HEK293 (cell line): ENCODE data around the gene MYO9B.

ENCODE experiments used
- GFI1B ChIP-seq: fragments of 450-650 bp; formaldehyde crosslinking; IDR thresholded peaks from 2 replicates; pipeline ENCODE4 v1.5.1; 2016; ENCODE audit warnings: missing biosample characterization, missing genetic modification characterization
- HOXC10 ChIP-seq: sonication (generic); formaldehyde crosslinking; IDR thresholded peaks from 2 replicates; pipeline ENCODE4 v1.8.1; 2023; ENCODE audit warnings: mild to moderate bottlenecking, missing genetic modification reagents
- KLF17 ChIP-seq: fragments of 450-650 bp; formaldehyde crosslinking; IDR thresholded peaks from 2 replicates; pipeline ENCODE4 v1.5.1; 2016; ENCODE audit warnings: missing biosample characterization, missing genetic modification characterization
- YY2 ChIP-seq: fragments of 450-650 bp; formaldehyde crosslinking; IDR thresholded peaks from 2 replicates; pipeline ENCODE4 v1.5.1; 2016; ENCODE audit warnings: missing biosample characterization, missing genetic modification characterization
- ZBTB17 ChIP-seq: fragments of 450-650 bp; formaldehyde crosslinking; IDR thresholded peaks from 2 replicates; pipeline ENCODE4 v1.5.1; 2016; ENCODE audit warnings: missing biosample characterization, missing genetic modification characterization
- ZBTB20 ChIP-seq: fragments of 450-650 bp; formaldehyde crosslinking; IDR thresholded peaks from 2 replicates; pipeline ENCODE4 v1.5.1; 2016; ENCODE audit warnings: missing biosample characterization, missing genetic modification characterization
- ZBTB8A ChIP-seq: fragments of 450-650 bp; formaldehyde crosslinking; IDR thresholded peaks from 2 replicates; pipeline ENCODE4 v1.5.1; 2016; ENCODE audit warnings: missing biosample characterization, missing genetic modification characterization
- ZNF114 ChIP-seq: fragments of 450-650 bp; formaldehyde crosslinking; IDR thresholded peaks from 2 replicates; pipeline ENCODE4 v1.5.0; 2017; ENCODE audit warnings: missing biosample characterization, missing genetic modification characterization
- ZNF155 ChIP-seq: fragments of 450-650 bp; formaldehyde crosslinking; IDR thresholded peaks from 2 replicates; pipeline ENCODE4 v1.5.1; 2016; ENCODE audit warnings: missing biosample characterization, missing genetic modification characterization
- ZNF184 ChIP-seq: fragments of 450-650 bp; IDR thresholded peaks from 2 replicates; pipeline ENCODE4 v1.5.1; 2018; ENCODE audit warnings: missing biosample characterization, mild to moderate bottlenecking, missing genetic modification characterization
- ZNF391 ChIP-seq: fragments of 450-650 bp; formaldehyde crosslinking; IDR thresholded peaks from 2 replicates; pipeline ENCODE4 v1.5.1; 2016; ENCODE audit warnings: low read depth, missing biosample characterization, missing genetic modification characterization, borderline replicate concordance
- ZNF404 ChIP-seq: fragments of 450-650 bp; formaldehyde crosslinking; IDR thresholded peaks from 2 replicates; pipeline ENCODE4 v1.5.1; 2017; ENCODE audit warnings: missing biosample characterization, missing genetic modification characterization
- ZNF473 ChIP-seq: fragments of 450-650 bp; formaldehyde crosslinking; IDR thresholded peaks from 2 replicates; pipeline ENCODE4 v1.5.1; 2017; ENCODE audit warnings: missing biosample characterization, missing genetic modification characterization
- ZNF560 ChIP-seq: fragments of 450-650 bp; formaldehyde crosslinking; IDR thresholded peaks from 2 replicates; pipeline ENCODE4 v1.5.1; 2017; ENCODE audit warnings: missing biosample characterization, missing genetic modification characterization, borderline replicate concordance
- ZNF623 ChIP-seq: fragments of 450-650 bp; formaldehyde crosslinking; IDR thresholded peaks from 2 replicates; pipeline ENCODE4 v1.5.1; 2016; ENCODE audit warnings: missing biosample characterization, missing genetic modification characterization
- ZNF785 ChIP-seq: fragments of 450-650 bp; formaldehyde crosslinking; IDR thresholded peaks from 2 replicates; pipeline ENCODE4 v1.5.1; 2016; ENCODE audit warnings: missing biosample characterization, missing genetic modification characterization
- TF ChIP-seq, protein P1 (sequence below): fragments of 450-650 bp; formaldehyde crosslinking; IDR thresholded peaks from 2 replicates; pipeline ENCODE4 v1.5.1; 2016; ENCODE audit warnings: missing biosample characterization, missing genetic modification characterization
- TF ChIP-seq, protein P2 (sequence below): fragments of 450-650 bp; formaldehyde crosslinking; IDR thresholded peaks from 2 replicates; pipeline ENCODE4 v1.5.1; 2016; ENCODE audit warnings: missing biosample characterization, missing genetic modification characterization
- TF ChIP-seq, protein P3 (sequence below): fragments of 450-650 bp; formaldehyde crosslinking; IDR thresholded peaks from 2 replicates; pipeline ENCODE4 v1.5.1; 2016; ENCODE audit warnings: missing biosample characterization, missing genetic modification characterization
- TF ChIP-seq, protein P4 (sequence below): fragments of 450-650 bp; formaldehyde crosslinking; IDR thresholded peaks from 2 replicates; pipeline ENCODE4 v1.5.1; 2017; ENCODE audit warnings: missing biosample characterization, missing genetic modification characterization
- TF ChIP-seq, protein P5 (sequence below): fragments of 450-650 bp; formaldehyde crosslinking; optimal IDR thresholded peaks from 2 replicates; pipeline ENCODE3; 2016; ENCODE audit warnings: missing biosample characterization, mild to moderate bottlenecking, missing genetic modification characterization
- TF ChIP-seq, protein P6 (sequence below): fragments of 450-650 bp; formaldehyde crosslinking; IDR thresholded peaks from 2 replicates; pipeline ENCODE4 v1.5.1; 2016; ENCODE audit warnings: missing biosample characterization, missing genetic modification characterization, borderline replicate concordance

Gene MYO9B

DNA sequence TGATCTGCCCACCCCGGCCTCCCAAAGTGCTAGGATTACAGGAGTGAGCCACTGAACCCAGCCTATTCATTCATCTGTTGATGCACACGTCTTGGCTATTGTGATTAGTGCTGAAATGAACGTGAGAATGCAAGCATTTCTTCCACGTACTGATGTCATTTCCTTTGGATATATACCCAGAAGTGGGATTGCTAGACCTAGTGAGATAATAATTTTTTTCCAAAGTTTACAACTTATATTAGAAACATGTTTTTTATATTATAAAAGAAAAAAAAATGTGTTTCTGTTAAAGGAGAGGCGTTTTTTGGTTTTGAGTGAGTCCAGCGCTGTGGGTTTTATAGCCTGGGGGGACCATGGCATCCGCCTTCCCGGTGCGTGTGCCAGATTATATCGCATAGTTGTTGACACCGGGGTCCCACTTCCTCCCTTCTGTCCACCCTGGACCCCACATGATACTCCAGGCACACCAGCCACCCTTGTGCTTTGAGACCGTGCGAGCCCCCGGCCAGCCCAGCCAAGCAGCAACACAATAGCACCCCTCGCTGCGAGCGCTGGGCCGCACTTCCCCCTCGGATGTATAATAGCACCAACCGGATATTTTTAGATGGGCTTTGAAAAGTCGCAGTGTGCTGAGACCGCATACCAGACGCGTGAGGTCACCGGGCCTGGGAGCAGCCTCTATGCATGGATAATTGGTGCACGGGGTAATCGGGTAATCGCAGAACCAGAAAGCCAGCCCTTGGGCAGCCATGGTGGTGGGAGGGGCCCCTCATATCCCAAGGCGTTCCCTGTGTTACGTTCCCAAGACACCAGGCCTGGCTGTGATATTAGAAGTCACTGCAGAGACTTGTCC lies 59.6 kb downstream of the MYO9B start (continued):
- TF ChIP-seq ZBTB20 (tag by site-specific recombination) (peak; percentile 58), ZNF623 (no peak), ZNF391 (tag by site-specific recombination) (no peak; the same call in 1 of the 2 replicates), ZNF560 (tag by site-specific recombination) (no peak), ZNF404 (no peak), GFI1B (tag by site-specific recombination) (no peak), ZNF785 (tag by site-specific recombination) (no peak), ZNF473 (tag by site-specific recombination) (no peak), ZNF184 (tag by site-specific recombination) (no peak), ZNF155 (tag by site-specific recombination) (no peak), ZNF114 (tag by site-specific recombination) (no peak), HOXC10 (no peak), ZBTB8A (peak; percentile 70), KLF17 (tag by site-specific recombination) (peak; percentile 69; the same call in 1 of the 2 replicates), ZBTB17 (tag by site-specific recombination) (peak; percentile 86), YY2 (tag by site-specific recombination) (no peak)
- TF ChIP-seq, protein P1, sequence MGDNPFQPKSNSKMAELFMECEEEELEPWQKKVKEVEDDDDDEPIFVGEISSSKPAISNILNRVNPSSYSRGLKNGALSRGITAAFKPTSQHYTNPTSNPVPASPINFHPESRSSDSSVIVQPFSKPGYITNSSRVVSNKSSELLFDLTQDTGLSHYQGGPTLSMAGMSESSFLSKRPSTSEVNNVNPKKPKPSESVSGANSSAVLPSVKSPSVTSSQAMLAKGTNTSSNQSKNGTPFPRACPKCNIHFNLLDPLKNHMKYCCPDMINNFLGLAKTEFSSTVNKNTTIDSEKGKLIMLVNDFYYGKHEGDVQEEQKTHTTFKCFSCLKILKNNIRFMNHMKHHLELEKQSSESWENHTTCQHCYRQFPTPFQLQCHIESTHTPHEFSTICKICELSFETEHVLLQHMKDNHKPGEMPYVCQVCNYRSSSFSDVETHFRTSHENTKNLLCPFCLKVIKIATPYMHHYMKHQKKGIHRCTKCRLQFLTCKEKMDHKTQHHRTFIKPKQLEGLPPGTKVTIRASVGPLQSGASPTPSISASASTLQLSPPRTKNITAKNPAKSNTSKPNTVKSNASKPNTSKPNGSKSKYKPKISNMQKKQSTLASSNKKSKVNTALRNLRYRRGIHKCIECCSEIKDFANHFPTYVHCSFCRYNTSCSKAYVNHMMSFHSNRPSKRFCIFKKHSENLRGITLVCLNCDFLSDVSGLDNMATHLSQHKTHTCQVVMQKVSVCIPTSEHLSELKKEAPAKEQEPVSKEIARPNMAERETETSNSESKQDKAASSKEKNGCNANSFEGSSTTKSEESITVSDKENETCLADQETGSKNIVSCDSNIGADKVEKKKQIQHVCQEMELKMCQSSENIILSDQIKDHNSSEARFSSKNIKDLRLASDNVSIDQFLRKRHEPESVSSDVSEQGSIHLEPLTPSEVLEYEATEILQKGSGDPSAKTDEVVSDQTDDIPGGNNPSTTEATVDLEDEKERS (tag by site-specific recombination) = no peak
- TF ChIP-seq, protein P2, sequence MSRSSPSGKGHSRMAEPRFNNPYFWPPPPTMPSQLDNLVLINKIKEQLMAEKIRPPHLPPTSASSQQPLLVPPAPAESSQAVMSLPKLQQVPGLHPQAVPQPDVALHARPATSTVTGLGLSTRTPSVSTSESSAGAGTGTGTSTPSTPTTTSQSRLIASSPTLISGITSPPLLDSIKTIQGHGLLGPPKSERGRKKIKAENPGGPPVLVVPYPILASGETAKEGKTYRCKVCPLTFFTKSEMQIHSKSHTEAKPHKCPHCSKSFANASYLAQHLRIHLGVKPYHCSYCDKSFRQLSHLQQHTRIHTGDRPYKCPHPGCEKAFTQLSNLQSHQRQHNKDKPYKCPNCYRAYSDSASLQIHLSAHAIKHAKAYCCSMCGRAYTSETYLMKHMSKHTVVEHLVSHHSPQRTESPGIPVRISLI (tag by site-specific recombination) = no peak; the same call in 1 of the 2 replicates
- TF ChIP-seq, protein P3, sequence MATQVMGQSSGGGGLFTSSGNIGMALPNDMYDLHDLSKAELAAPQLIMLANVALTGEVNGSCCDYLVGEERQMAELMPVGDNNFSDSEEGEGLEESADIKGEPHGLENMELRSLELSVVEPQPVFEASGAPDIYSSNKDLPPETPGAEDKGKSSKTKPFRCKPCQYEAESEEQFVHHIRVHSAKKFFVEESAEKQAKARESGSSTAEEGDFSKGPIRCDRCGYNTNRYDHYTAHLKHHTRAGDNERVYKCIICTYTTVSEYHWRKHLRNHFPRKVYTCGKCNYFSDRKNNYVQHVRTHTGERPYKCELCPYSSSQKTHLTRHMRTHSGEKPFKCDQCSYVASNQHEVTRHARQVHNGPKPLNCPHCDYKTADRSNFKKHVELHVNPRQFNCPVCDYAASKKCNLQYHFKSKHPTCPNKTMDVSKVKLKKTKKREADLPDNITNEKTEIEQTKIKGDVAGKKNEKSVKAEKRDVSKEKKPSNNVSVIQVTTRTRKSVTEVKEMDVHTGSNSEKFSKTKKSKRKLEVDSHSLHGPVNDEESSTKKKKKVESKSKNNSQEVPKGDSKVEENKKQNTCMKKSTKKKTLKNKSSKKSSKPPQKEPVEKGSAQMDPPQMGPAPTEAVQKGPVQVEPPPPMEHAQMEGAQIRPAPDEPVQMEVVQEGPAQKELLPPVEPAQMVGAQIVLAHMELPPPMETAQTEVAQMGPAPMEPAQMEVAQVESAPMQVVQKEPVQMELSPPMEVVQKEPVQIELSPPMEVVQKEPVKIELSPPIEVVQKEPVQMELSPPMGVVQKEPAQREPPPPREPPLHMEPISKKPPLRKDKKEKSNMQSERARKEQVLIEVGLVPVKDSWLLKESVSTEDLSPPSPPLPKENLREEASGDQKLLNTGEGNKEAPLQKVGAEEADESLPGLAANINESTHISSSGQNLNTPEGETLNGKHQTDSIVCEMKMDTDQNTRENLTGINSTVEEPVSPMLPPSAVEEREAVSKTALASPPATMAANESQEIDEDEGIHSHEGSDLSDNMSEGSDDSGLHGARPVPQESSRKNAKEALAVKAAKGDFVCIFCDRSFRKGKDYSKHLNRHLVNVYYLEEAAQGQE (tag by site-specific recombination) = no peak
- TF ChIP-seq, protein P4, sequence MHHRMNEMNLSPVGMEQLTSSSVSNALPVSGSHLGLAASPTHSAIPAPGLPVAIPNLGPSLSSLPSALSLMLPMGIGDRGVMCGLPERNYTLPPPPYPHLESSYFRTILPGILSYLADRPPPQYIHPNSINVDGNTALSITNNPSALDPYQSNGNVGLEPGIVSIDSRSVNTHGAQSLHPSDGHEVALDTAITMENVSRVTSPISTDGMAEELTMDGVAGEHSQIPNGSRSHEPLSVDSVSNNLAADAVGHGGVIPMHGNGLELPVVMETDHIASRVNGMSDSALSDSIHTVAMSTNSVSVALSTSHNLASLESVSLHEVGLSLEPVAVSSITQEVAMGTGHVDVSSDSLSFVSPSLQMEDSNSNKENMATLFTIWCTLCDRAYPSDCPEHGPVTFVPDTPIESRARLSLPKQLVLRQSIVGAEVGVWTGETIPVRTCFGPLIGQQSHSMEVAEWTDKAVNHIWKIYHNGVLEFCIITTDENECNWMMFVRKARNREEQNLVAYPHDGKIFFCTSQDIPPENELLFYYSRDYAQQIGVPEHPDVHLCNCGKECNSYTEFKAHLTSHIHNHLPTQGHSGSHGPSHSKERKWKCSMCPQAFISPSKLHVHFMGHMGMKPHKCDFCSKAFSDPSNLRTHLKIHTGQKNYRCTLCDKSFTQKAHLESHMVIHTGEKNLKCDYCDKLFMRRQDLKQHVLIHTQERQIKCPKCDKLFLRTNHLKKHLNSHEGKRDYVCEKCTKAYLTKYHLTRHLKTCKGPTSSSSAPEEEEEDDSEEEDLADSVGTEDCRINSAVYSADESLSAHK (tag by site-specific recombination) = peak; percentile 57
- TF ChIP-seq, protein P5, sequence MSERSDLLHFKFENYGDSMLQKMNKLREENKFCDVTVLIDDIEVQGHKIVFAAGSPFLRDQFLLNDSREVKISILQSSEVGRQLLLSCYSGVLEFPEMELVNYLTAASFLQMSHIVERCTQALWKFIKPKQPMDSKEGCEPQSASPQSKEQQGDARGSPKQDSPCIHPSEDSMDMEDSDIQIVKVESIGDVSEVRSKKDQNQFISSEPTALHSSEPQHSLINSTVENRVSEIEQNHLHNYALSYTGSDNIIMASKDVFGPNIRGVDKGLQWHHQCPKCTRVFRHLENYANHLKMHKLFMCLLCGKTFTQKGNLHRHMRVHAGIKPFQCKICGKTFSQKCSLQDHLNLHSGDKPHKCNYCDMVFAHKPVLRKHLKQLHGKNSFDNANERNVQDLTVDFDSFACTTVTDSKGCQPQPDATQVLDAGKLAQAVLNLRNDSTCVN (tag by site-specific recombination) = no peak
- TF ChIP-seq, protein P6, sequence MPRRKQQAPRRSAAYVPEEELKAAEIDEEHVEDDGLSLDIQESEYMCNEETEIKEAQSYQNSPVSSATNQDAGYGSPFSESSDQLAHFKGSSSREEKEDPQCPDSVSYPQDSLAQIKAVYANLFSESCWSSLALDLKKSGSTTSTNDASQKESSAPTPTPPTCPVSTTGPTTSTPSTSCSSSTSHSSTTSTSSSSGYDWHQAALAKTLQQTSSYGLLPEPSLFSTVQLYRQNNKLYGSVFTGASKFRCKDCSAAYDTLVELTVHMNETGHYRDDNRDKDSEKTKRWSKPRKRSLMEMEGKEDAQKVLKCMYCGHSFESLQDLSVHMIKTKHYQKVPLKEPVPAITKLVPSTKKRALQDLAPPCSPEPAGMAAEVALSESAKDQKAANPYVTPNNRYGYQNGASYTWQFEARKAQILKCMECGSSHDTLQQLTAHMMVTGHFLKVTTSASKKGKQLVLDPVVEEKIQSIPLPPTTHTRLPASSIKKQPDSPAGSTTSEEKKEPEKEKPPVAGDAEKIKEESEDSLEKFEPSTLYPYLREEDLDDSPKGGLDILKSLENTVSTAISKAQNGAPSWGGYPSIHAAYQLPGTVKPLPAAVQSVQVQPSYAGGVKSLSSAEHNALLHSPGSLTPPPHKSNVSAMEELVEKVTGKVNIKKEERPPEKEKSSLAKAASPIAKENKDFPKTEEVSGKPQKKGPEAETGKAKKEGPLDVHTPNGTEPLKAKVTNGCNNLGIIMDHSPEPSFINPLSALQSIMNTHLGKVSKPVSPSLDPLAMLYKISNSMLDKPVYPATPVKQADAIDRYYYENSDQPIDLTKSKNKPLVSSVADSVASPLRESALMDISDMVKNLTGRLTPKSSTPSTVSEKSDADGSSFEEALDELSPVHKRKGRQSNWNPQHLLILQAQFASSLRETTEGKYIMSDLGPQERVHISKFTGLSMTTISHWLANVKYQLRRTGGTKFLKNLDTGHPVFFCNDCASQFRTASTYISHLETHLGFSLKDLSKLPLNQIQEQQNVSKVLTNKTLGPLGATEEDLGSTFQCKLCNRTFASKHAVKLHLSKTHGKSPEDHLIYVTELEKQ (tag by site-specific recombination) = peak; percentile 62; the same call in 1 of the 2 replicates
